ENCODE results near the gene QSOX1. TPM values are rescaled to one million over a fixed set of nuclear protein-coding genes. Genes with fewer than 3 reads are reported as not detected.
A peak's percentile ranks its signal among the peaks of the same experiment; 100 is the strongest.

The QSOX1 gene
- total and polyA plus RNA-seq, 4 donors: 170 to 537 (median 256) TPM

- H3K27ac ChIP-seq (ENCODE audit: low read depth in 1 of 2, low read length in 1 of 2): peak overlapping the region; percentile 48 to 82
- peaks cover 0 to 28% (median 17%) of the 10 kb centered on the region in 5 donors for H3K4me1 ChIP-seq (ENCODE audit: control insufficient read depth in 5 of 5, insufficient read depth in 5 of 5, low read length in 5 of 5)
- WGBS, 2 donors: 92% methylated on average over 5 of the region's 5 CpGs
- no peak overlapping the region for H3K9ac ChIP-seq (ENCODE audit: insufficient read depth in 1 of 2, low read length in 2 of 2)
- no peak overlapping the region for H3K4me3 ChIP-seq
- ATAC-seq (ENCODE audit: insufficient read depth, low FRiP score) (no peak), DNase-seq (no peak)
- H3K27me3 ChIP-seq (ENCODE audit: control insufficient read depth in 3 of 3, insufficient read depth in 3 of 3, low read length in 2 of 3): no peaks in the 10 kb centered on the region
- TF ChIP-seq CTCF (IDR thresholded peaks at IDR 0.05; ENCODE audit: control extremely low read depth, extremely low read depth): no peak
- H3K36me3 ChIP-seq (ENCODE audit: control insufficient read depth in 4 of 4, insufficient read depth in 4 of 4, low read length in 4 of 4): peaks cover 0 to 18% (median 4%) of the 10 kb centered on the region in 4 donors
- no peaks in the 10 kb centered on the region for H3K9me3 ChIP-seq (ENCODE audit: control insufficient read depth in 4 of 4, insufficient read depth in 3 of 4, low read length in 3 of 4)
These were observed 11.7 kb downstream of the QSOX1 start for GRCh38 chr1:180166436-180166800.

GRCh38 chr1:180167021-180167701 is 12.5 kb downstream of the QSOX1 start:
- DNase-seq (peak; percentile 35 to 67 (median 63)), ATAC-seq (ENCODE audit: insufficient read depth, low FRiP score) (no peak)
- peaks cover 0 to 28% (median 17%) of the 10 kb centered on the region in 5 donors for H3K4me1 ChIP-seq (ENCODE audit: control insufficient read depth in 5 of 5, insufficient read depth in 5 of 5, low read length in 5 of 5)
- 70 to 87% methylated on average over 8 of the region's 8 CpGs for WGBS, 2 donors
- no peaks in the 10 kb centered on the region for H3K9me3 ChIP-seq (ENCODE audit: control insufficient read depth in 4 of 4, insufficient read depth in 3 of 4, low read length in 3 of 4)
- no peak for TF ChIP-seq CTCF (IDR thresholded peaks at IDR 0.05; ENCODE audit: control extremely low read depth, extremely low read depth)
- H3K36me3 ChIP-seq (ENCODE audit: control insufficient read depth in 4 of 4, insufficient read depth in 4 of 4, low read length in 4 of 4): peaks cover 0 to 18% (median 4%) of the 10 kb centered on the region in 4 donors
- H3K4me3 ChIP-seq: no peak overlapping the region
- peak overlapping the region; percentile 48 to 82 for H3K27ac ChIP-seq (ENCODE audit: low read depth in 1 of 2, low read length in 1 of 2)
- no peaks in the 10 kb centered on the region for H3K27me3 ChIP-seq (ENCODE audit: control insufficient read depth in 3 of 3, insufficient read depth in 3 of 3, low read length in 2 of 3)
- no peak overlapping the region for H3K9ac ChIP-seq (ENCODE audit: insufficient read depth in 1 of 2, low read length in 2 of 2)

GRCh38 chr1:180167721-180168467 is 13.2 kb downstream of the QSOX1 start:
- Histone ChIP-seq H3K9ac (ENCODE audit: insufficient read depth in 1 of 2, low read length in 2 of 2) (no peak overlapping the region), H3K27me3 (ENCODE audit: control insufficient read depth in 3 of 3, insufficient read depth in 3 of 3, low read length in 2 of 3) (no peaks in the 10 kb centered on the region), H3K36me3 (ENCODE audit: control insufficient read depth in 4 of 4, insufficient read depth in 4 of 4, low read length in 4 of 4) (peaks cover 0 to 18% (median 4%) of the 10 kb centered on the region in 4 donors), H3K9me3 (ENCODE audit: control insufficient read depth in 4 of 4, insufficient read depth in 3 of 4, low read length in 3 of 4) (no peaks in the 10 kb centered on the region), H3K27ac (ENCODE audit: low read depth in 1 of 2, low read length in 1 of 2) (peak overlapping the region; percentile 34 to 82), H3K4me3 (no peak overlapping the region), H3K4me1 (ENCODE audit: control insufficient read depth in 5 of 5, insufficient read depth in 5 of 5, low read length in 5 of 5) (peaks cover 0 to 28% (median 17%) of the 10 kb centered on the region in 5 donors)
- DNase-seq (no peak), ATAC-seq (ENCODE audit: insufficient read depth, low FRiP score) (peak; percentile 91)
- 70 to 80% methylated on average over 13 of the region's 13 CpGs for WGBS, 2 donors
- TF ChIP-seq CTCF (IDR thresholded peaks at IDR 0.05; ENCODE audit: control extremely low read depth, extremely low read depth): no peak

All from lung (tissue), 12 donors.